Omental fat pad (tissue), 4 donors: Measurements from ENCODE around the gene ARMC7. TPM values are rescaled to one million over a fixed set of nuclear protein-coding genes. Genes with fewer than 3 reads are reported as not detected.
"Not testable (repeated sequence)": the region's sequence is repeated elsewhere in the genome, so short reads cannot be mapped to it uniquely, and the experiment has no call there.

Experiments
- ATAC-seq: fragments of 150-250 bp; one replicate; pipeline ENCODE4 v1.9.1; 2016; ENCODE audit warnings: mild to moderate bottlenecking, moderate library complexity; ENCODE audit not compliant: low FRiP score
- DNase-seq: peaks from one replicate; pipeline ENCODE4 v3.0.0-alpha.2; 2019; ENCODE audit warnings: low spot score
- CTCF ChIP-seq, 3 donors: fragments of 450-650 bp; IDR thresholded peaks; one replicate each; pipeline ENCODE4 v1.5.1; 2016 to 2017; ENCODE audit warnings: antibody characterized with exemption in 3 of 3, mild to moderate bottlenecking in 3 of 3, moderate library complexity in 2 of 3
- total RNA-seq, 4 donors: library from RNA; depleted of rRNA; stranded (reverse); fragments of >200 nt; gene quantifications; one replicate each; pipeline ENCODE4 v1.1.0, GENCODE V29; 2016

ARMC7 gene
- total RNA-seq, 4 donors from 2014 or later = 3.1 to 7.7 (median 4.9) TPM

DNA sequence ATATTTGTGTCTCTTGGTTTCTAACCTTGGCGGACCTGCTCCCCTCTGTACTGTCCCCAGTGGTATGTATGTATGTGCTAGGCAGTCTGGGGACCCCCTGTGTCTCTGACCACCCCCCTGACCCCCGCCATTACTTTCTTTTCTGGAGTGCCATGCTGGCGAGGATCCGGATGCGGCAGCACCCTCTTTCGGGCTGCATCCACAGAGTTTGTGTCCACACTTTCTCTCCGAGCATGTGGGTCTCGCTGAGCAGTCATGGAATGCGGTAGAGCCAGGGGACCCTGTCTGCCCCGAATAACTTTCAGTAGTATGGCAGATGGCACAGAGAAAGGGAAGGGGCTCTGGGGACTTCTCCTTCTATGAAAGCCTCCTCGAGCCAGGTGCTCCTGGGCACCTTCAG lies 45.7 kb upstream of the ARMC7 start:
- no peak for TF ChIP-seq CTCF (IDR thresholded peaks at IDR 0.05)
- no peak for ATAC-seq
- DNase-seq = no peak

- DNase-seq (no peak), ATAC-seq (no peak)
- no peak for TF ChIP-seq CTCF (IDR thresholded peaks at IDR 0.05)
These were observed 45.3 kb upstream of the ARMC7 start for GRCh38 chr17:75064460-75064859.

- ATAC-seq (no peak), DNase-seq (no peak)
- TF ChIP-seq CTCF (IDR thresholded peaks at IDR 0.05) = no peak
These were observed 44.8 kb upstream of the ARMC7 start for GRCh38 chr17:75064867-75065561.

DNA sequence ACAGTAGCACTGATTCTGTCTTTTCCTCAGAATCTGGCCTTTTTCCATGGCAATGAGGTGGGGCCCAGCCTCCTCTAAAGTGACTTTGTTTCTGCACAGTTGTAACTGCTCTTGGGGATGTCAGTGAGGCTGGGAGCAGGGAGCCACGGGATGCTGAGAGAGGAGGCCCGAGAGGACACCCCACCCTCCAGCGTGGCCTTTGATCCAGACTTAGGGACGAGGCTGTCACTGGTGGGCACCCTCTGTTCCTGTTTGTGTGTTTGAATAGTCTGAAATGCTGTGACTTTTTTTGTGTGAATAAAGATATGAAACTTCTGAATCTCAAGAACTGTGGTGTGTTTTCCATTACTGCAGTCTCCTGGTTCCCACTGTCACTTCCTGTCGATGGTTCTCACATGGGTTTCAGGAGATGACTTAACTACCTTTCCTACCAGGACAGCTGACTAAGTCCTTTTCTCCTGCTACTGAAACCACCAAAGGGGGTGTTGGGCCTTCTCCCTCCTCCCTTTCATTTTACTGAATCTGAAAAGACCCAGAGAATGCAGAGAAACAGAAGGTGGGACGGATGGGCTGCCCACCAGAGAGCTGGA lies 44.1 kb upstream of the ARMC7 start:
- no peak for TF ChIP-seq CTCF (IDR thresholded peaks at IDR 0.05)
- DNase-seq = no peak
- no peak for ATAC-seq

GRCh38 chr17:75067856-75068255 lies 41.9 kb upstream of the ARMC7 start:
- ATAC-seq (no peak), DNase-seq (no peak)
- TF ChIP-seq CTCF (IDR thresholded peaks at IDR 0.05) = no peak

DNA sequence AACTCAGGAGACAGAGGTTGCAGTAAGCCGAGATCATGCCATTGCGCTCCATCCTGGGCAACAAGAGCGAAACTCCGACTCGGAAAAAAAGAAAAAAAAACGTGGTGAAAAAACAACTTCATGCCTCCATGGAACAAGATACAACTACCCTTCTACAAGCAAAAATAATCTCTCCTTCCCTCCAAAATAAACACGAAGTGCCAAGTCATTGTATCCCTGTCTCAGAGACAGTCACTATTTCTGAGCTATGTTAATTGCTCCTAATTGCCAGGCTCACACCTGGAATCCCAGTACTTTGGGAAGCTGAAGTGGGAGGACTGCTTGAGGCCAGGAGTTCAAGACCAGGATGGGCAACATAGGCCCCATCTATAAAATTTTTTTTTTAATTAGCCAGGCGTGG lies 41.0 kb upstream of the ARMC7 start:
- ATAC-seq = no peak
- TF ChIP-seq CTCF (IDR thresholded peaks at IDR 0.05) = no peak

GRCh38 chr17:75069783-75070182 lies 40.0 kb upstream of the ARMC7 start:
- no peak for TF ChIP-seq CTCF (IDR thresholded peaks at IDR 0.05)
- no peak for ATAC-seq
- DNase-seq = no peak

More for the DNA sequence above, 41.0 kb upstream of the ARMC7 start:
- DNase-seq = no peak

DNA sequence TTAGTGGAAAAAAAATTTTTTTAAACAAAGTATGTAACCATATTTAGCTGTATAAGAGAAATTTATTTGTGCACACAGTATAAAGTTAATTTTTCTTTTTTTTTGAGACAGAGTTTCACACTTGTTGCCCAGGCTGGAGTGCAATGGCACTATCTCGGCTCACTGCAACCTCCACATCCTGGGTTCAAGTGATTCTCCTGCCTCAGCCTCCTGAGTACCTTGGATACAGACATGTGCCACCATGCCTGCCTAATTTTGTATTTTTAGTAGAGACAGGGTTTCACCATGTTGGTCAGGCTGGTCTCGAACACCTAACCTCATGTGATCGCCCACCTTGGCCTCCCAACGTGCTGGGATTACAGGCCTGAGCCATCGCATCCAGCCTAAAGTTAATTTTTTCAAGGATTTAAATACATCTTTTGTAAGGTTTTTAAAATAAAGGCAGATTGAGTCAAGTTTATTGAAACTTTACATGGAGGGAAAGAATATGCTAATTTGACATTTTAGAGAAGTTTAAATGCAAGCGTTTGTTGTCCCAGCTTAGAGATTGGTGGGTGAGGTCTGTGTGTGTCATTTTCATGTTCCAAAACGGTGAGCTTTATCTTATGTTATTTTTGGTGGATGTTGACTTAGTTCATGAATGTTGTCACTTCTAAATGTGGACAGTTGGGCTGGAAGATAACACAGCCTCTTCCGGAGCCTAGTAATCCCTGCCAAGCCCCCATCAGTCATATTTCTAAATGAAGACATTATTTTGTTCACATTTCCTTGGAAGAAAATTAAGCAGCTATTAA lies 38.1 kb upstream of the ARMC7 start:
- not testable (repeated sequence) for DNase-seq, ATAC-seq

- not testable (repeated sequence) for DNase-seq, ATAC-seq
These were observed 36.9 kb upstream of the ARMC7 start for GRCh38 chr17:75072909-75073308.
